Parathyroid adenoma (tissue), 2 donors: Measurements from ENCODE around the gene WDR46.
A peak's percentile ranks its signal among the peaks of the same experiment; 100 is the strongest.
"Not testable (repeated sequence)": the region's sequence is repeated elsewhere in the genome, so short reads cannot be mapped to it uniquely, and the experiment has no call there.

ENCODE experiments used
- H2AFZ ChIP-seq: fragments of 300-600 bp; sonication (generic); one replicate; pipeline ENCODE4 v1.7.0; 2017; ENCODE audit warnings: antibody characterized with exemption, mild to moderate bottlenecking
- H3K27ac ChIP-seq: fragments of 300-600 bp; sonication (generic); one replicate; pipeline ENCODE4 v1.7.0; 2017
- H3K27me3 ChIP-seq: fragments of 300-600 bp; sonication (generic); one replicate; pipeline ENCODE4 v1.7.0; 2017; ENCODE audit warnings: low read length; ENCODE audit not compliant: control insufficient read depth, insufficient read depth
- H3K36me3 ChIP-seq: fragments of 300-600 bp; sonication (generic); one replicate; pipeline ENCODE4 v1.7.0; 2017; ENCODE audit warnings: low read length; ENCODE audit not compliant: control insufficient read depth, insufficient read depth
- H3K4me1 ChIP-seq: fragments of 300-600 bp; sonication (generic); one replicate; pipeline ENCODE4 v1.7.0; 2017; ENCODE audit warnings: control low read depth
- H3K4me2 ChIP-seq: fragments of 300-600 bp; sonication (generic); one replicate; pipeline ENCODE4 v1.7.0; 2017; ENCODE audit warnings: low read length
- H3K4me3 ChIP-seq: fragments of 300-600 bp; sonication (generic); one replicate; pipeline ENCODE4 v1.7.0; 2017; ENCODE audit warnings: low read depth, low read length
- H3K79me2 ChIP-seq: fragments of 300-600 bp; sonication (generic); one replicate; pipeline ENCODE4 v1.7.0; 2017; ENCODE audit warnings: control low read depth
- H3K9ac ChIP-seq: fragments of 300-600 bp; sonication (generic); one replicate; pipeline ENCODE4 v1.7.0; 2017; ENCODE audit warnings: mild to moderate bottlenecking
- H3K9me3 ChIP-seq: fragments of 300-600 bp; sonication (generic); one replicate; pipeline ENCODE4 v1.7.0; 2017; ENCODE audit warnings: low read length; ENCODE audit not compliant: control insufficient read depth
- TF ChIP-seq, protein P1 (sequence below): fragments of 300-600 bp; sonication (generic); IDR thresholded peaks from one replicate; pipeline ENCODE4 v1.7.0; 2017; ENCODE audit warnings: antibody characterized with exemption, mild to moderate bottlenecking
- donor health status: primary hyperparathyroidism.

Gene WDR46

DNA sequence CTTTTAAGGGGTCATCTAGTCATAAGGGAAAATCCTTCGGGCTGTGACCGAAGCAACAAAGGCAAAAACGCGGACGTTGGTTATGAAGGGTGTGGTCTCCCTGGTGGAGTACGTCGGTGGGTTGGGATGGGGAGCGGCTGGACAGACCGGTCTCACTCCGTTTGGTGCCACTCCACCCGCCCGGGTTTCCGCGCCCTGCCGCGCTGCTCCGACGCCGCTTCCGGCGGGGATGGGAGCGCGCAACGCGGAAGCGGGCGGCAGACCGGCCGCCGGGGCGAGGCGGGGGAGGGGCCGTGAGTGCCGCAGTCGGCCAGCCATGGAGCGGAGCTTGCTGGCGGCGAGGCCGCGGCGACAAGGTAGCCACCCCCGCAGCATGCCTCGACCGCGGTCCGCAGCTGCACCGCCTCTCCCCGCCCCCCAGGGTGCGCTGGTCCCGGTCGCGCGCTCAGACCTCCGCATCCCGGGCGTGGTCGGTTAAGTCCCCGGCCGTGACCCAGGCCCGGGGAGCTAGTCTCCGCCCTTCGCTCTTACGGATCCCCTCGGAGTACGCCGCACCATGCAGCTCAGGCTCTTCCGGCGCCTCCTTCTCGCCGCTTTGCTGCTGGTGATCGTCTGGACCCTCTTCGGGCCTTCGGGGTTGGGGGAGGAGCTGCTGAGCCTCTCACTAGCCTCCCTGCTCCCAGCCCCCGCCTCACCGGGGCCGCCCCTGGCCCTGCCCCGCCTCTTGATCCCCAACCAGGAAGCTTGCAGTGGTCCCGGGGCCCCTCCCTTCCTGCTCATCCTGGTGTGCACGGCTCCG lies 12.0 kb downstream of the WDR46 start, which contains the start of gene B3GALT4:
Gene B3GALT4, plus strand, starts transcription at position 260 of the 799 bp plus-strand sequence. Its CDS starts 297 bp downstream, at position 557.
- H3K27me3 ChIP-seq = no peaks in the 10 kb centered on the region
- peak within 1 kb of the TSS; percentile 50 for H3K27ac ChIP-seq
- H2AFZ ChIP-seq = peak within 1 kb of the TSS; percentile 72
- H3K4me2 ChIP-seq = peak within 1 kb of the TSS; percentile 78
- peak within 1 kb of the TSS; percentile 63 for H3K4me3 ChIP-seq
- no peaks in the 10 kb centered on the region for H3K9me3 ChIP-seq
- no peaks in the 10 kb centered on the region for H3K79me2 ChIP-seq
- H3K36me3 ChIP-seq = no peaks in the 10 kb centered on the region
- H3K9ac ChIP-seq = no peak within 1 kb of the TSS
- peaks cover 6% of the 10 kb centered on the region for H3K4me1 ChIP-seq
- TF ChIP-seq, protein P1, sequence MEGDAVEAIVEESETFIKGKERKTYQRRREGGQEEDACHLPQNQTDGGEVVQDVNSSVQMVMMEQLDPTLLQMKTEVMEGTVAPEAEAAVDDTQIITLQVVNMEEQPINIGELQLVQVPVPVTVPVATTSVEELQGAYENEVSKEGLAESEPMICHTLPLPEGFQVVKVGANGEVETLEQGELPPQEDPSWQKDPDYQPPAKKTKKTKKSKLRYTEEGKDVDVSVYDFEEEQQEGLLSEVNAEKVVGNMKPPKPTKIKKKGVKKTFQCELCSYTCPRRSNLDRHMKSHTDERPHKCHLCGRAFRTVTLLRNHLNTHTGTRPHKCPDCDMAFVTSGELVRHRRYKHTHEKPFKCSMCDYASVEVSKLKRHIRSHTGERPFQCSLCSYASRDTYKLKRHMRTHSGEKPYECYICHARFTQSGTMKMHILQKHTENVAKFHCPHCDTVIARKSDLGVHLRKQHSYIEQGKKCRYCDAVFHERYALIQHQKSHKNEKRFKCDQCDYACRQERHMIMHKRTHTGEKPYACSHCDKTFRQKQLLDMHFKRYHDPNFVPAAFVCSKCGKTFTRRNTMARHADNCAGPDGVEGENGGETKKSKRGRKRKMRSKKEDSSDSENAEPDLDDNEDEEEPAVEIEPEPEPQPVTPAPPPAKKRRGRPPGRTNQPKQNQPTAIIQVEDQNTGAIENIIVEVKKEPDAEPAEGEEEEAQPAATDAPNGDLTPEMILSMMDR = peak; percentile 42

DNA sequence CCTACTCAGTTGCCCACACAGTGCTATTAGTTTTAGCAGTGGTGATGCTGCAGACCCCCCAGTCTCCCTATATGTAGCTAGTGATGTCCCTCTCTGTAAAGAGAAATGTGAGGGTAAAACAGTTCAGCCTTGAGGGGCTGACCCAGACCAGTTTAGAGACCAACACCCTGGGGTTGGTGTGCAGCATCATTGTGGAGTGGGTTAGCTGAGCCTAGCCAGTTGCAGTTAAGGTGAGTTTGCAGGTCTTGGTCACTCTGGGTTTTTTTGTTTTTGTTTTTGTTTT lies 12.5 kb downstream of the WDR46 start:
- Histone ChIP-seq H3K9ac (no peak overlapping the region), H2AFZ (peak overlapping the region; percentile 72), H3K27ac (peak overlapping the region; percentile 50), H3K9me3 (no peaks in the 10 kb centered on the region), H3K4me1 (peaks cover 6% of the 10 kb centered on the region), H3K79me2 (no peaks in the 10 kb centered on the region), H3K4me2 (peak overlapping the region; percentile 78), H3K27me3 (no peaks in the 10 kb centered on the region), H3K4me3 (peak overlapping the region; percentile 63), H3K36me3 (no peaks in the 10 kb centered on the region)
- TF ChIP-seq, protein P1 = no peak

DNA sequence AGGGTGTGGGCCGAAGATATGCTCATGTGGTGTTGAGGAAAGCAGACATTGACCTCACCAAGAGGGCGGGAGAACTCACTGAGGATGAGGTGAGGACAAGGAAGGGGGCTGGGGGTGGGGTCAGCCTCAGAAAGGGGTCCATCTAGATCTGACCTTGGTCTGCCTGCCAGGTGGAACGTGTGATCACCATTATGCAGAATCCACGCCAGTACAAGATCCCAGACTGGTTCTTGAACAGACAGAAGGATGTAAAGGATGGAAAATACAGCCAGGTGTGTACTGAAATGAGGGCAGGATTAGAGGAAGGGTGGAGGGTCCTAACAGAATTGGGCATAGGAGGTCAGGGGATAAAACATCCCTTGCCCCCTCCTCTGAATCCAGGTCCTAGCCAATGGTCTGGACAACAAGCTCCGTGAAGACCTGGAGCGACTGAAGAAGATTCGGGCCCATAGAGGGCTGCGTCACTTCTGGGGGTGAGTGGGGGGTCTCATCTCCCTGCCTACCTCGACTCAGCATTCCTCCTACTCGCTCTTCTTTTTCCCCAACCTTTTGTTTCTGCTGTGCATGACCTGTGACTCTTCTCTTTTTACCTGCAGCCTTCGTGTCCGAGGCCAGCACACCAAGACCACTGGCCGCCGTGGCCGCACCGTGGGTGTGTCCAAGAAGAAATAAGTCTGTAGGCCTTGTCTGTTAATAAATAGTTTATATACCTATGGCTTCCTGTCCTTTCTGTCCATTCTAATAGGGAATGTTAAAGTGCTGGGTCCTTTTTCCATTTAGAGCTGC lies 13.1 kb downstream of the WDR46 start:
- H3K79me2 ChIP-seq, H2AFZ ChIP-seq, H3K9me3 ChIP-seq, H3K27ac ChIP-seq, H3K27me3 ChIP-seq, H3K4me1 ChIP-seq, H3K9ac ChIP-seq, H3K36me3 ChIP-seq: not testable (repeated sequence)
- Histone ChIP-seq H3K4me3 (peak overlapping the region; percentile 63), H3K4me2 (peak overlapping the region; percentile 78)

DNA sequence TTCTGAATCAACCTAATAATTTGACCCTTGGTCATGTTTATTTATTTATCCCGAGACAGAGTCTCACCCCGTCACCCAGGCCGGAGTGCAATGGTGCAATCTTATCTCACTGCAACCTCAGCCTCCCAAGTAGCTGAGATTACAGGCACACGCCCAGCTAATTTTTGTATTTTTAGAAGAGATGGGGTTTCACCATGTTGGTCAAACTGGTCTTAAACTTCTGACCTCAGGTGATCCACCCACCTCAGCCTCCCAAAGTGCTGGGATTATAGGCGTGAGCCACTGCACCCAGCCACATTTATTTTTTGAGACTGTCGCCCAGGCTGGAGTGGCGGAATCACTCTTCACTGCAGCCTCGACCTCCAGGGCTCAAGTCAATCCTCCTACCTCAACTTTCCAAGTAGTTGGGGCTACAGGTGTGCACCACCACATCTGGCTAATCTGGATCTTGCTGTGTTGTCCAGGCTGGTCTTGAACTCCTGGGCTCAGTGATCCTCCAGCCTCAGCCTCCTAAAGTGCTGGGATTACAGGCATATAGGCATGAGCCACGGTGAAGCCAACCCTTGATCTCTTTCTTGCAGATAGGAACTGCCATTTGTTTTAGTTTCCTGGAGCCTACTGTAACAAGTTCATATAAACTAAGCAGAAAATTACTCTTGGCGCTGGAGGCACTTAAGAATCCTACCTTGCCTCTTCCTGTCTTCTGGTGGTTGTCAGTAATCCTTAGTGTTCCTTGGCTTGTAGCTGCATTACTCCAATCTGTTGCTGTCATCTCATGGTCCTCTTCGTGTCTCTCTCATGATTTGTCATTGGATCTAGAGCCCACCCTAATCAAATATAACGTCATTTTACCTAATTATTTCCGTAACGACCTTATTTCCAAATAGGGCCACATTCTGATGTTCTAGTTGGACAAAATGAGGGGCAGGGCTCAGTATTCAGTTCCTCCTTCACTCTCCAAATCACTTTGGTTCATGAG lies 14.8 kb downstream of the WDR46 start:
- no peak overlapping the region for H3K4me3 ChIP-seq
- no peak overlapping the region for H3K27ac ChIP-seq

More for the DNA sequence above, 14.8 kb downstream of the WDR46 start:
- H3K4me2 ChIP-seq = no peak overlapping the region
- no peaks in the 10 kb centered on the region for H3K36me3 ChIP-seq
- no peak overlapping the region for H2AFZ ChIP-seq
- H3K9ac ChIP-seq = no peak overlapping the region
- H3K9me3 ChIP-seq = no peaks in the 10 kb centered on the region
- TF ChIP-seq, protein P1 = no peak
- H3K4me1 ChIP-seq = peaks cover 6% of the 10 kb centered on the region
- no peaks in the 10 kb centered on the region for H3K27me3 ChIP-seq
- H3K79me2 ChIP-seq = peaks cover 6% of the 10 kb centered on the region
